HG02970 (cell line): ENCODE measurements around the gene BTBD9.

Experiments used
- ATAC-seq: cut with Tn5 transposase; IDR thresholded peaks from one replicate; pipeline ENCODE4 v1.9.1; 2021; ENCODE audit warnings: mild to moderate bottlenecking, moderate library complexity, moderate number of reproducible peaks; ENCODE audit not compliant: unreplicated experiment, low FRiP score

Gene BTBD9

DNA sequence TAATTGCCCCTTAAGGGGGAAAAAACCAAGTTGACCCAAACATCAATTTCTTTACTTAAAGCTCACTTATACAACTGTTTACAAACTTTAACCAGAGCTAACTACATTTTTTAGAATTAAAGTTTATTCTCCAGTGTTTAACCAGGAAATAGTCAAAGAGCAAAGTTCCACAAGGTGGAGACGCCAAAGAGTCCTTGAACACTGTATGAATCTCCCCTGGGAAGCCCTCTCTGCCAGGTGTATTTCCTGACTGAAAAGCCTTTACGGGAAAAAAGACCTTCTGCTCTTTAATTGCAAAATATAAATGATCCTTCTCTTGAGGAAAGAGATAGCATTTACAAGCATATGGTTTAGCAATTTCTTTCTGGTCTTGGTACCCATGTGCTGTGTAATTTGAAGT is 36.2 kb downstream of the BTBD9 start:
- ATAC-seq, result no peak

DNA sequence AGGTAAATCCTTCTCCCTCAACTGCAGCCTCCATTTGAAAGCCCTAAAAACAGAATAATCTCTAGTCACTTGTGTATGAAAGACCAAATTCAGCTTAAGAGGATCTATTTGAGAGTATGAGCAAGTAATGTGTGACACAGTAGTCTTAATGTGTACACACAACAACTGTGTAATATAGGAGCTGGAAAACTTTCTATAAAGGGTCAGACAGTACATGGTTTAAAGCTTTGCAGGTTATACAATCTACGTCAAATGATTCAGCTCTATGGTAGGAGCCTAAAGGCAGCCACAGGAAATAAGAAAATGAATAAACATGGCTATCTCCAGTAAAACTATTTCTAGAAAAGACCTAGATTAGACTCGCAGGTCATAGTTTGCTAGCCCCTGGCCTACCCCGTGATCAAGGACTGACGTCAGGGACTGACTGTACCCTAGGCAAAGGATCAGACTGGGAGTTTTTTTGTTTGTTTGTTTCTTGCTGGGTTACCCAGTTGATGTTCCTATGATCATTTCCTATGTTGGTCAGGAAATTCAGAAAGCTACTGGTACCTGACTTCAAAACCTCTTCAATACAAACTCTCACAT is 39.7 kb downstream of the BTBD9 start:
- ATAC-seq, result no peak

DNA sequence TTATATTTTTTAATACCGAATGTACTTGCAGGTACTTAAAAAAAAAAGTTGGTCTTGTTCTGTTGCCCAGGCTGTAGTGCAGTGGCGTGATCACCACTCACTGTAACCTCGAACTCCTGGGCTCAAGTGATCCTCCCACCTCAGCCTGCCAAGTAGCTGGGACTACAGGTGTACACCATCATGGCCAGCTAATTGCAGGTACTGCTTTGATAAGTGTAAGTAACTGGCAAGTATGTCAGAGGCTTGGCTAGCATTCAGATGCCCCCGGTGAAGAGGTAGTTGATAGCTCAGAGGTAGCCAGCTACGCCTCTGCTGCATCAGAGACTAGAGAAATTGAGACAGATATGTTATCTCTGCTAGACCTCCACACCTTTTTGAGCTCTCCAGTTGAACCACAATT is 40.5 kb downstream of the BTBD9 start:
- no peak for ATAC-seq

DNA sequence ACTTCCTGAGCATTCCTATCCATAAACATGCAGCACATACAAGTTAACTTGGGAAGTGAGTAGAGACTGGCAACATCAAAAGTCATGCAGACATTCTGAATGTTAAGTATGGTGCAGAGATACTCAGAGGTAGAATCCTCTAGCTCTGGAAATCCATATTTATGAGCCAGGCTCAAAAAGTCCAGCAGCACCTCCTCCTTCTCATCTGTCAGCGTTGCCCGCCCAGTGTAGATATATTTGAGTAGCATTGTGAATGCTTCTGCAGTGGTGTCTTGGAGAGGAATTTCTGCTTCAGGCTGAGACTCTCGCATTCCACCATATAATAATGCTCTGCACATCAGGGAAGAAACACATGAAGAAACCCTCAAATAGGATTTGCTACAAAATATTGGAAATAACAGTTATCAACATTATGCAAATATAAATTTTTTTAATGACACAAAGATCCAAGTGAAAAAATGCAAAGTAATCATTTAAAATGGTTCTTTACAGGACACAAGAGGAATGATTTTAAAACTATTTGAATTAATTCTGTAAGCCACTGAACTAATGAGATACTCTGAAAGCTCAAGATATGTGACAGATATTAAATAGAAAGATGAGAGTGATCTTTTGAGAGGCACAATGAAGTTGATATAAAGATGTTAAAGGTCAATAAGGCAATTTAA is 45.6 kb downstream of the BTBD9 start:
- ATAC-seq, result no peak

DNA sequence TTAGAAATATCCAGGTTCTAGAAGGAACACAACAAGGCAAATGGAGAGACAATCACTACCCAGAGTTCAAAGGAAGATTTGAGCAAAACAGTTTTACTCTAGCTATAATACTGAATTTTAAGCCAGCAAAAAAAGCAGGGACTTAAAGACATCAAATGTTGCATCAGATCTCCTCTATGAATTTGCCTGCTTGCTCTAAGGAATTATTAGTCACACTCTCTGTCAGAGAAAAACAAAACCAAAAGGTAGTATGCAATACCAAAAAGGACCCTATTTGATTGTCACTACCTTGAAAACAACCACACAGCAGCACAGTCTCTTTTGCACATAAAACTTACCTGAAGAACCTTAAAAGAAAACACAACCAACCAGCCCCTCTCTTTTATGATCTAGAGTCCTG is 46.3 kb downstream of the BTBD9 start:
- ATAC-seq, result no peak

DNA sequence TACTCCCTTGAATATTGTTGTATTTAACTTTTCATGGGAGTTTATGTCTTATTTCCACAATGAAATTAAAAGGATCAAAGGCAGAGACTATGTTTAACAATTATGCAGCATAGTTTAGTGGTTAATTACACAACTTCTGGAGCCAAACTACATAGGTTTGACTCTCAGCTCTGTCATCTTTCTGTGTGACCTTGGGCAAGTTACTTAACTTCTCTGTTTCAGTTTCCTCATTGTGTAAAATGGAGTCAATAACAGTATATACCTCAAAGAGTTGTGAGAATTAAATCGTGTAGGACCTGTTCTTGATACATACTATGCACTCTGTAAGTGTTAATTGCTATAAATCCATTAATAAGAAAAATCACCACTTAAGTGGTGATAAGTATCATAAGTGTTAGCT is 48.3 kb downstream of the BTBD9 start:
- no peak for ATAC-seq

DNA sequence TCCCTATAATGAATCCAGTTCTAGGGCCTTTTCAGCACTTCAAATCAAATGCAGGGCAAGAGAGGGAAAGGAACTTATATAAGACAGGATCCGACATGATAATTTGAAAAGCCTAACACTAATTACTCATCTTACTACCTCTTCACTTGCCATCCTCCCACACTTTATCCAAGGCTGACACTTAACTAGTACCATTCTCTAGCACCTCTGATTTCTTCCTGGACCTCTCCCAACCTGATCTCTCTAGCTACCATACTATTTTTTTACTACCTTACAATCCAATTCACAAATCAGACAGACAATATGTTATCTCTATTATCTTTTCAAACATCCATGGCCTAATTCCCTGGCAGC is 50.4 kb downstream of the BTBD9 start:
- ATAC-seq, result no peak

DNA sequence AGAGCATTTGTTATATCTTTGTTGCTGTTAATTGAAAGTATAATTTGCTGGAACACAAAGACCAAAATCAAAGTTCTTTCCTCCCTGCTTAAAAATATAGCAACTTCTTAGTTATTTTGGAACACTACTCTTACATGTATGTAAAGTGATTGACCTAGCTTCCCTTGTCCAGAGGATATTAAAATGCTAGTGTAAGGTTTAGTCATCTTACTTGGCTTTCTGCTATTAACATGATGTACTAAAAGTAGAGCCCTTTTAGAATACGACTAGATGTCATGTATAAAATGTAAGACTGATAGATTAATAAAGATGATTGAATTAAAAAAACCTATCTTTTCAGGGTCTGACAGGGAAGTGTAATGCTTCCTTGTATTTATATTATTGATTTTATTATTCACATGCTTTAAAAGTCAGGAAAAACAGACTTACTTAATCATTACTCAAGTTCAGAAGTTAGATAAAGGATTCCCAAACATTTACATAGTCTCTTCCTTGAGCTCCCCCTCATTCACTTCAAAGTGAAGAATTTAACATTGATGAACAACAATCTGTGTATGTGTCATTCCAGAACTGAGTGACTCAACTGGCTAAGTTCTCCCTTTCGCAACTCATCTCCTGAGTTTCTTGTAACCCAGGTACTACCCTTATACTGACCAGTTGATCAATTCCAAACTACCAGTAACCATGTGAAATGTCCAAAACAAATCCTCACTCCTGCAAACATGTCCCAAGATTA is 50.9 kb downstream of the BTBD9 start:
- no peak for ATAC-seq

DNA sequence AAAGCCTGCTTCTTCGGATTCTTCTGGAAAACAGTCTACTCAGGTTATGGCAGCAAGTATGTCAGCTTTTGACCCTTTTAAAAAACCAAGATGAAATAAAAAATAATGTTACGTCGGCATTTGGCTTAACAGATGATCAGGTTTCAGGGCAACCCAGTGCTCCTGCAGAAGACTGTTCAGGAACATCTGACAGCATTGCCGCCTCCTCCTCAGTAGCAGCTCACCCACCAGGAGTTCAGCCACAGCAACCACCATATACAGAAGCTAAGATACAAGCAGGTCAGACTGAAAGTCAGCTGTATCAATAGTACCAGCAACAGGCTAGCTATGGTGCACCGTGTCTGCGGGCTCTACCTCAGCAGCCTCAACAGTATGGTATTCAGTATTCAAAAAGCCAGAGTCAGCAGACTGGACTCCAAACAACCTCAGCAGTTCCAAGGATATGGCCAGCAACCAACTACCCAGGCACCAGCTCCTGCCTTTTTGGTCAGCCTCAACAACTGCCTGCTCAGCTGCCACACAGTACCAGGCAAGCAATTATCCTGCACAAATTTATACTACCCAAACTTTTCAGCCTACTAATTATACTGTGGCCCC is 51.9 kb downstream of the BTBD9 start:
- no peak for ATAC-seq

DNA sequence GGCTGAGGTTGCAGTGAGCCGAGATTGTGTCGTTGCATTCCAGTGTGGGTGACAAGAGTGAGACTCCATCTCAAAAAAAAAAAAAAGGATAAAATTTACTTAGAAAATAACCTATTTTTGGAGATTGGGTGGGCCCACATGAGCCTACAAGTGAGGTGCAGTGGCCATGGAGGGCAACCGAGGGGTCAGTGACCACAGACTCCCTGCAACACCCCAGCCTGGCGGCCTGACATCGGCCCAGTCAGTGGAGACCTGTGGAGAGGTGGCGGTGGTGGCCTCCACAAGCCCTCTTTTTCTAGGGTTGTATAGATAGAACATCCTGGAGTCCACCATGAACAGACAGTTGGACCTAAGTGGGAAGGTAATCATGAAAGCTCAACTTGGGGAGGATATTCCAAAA is 52.7 kb downstream of the BTBD9 start:
- ATAC-seq, result no peak

DNA sequence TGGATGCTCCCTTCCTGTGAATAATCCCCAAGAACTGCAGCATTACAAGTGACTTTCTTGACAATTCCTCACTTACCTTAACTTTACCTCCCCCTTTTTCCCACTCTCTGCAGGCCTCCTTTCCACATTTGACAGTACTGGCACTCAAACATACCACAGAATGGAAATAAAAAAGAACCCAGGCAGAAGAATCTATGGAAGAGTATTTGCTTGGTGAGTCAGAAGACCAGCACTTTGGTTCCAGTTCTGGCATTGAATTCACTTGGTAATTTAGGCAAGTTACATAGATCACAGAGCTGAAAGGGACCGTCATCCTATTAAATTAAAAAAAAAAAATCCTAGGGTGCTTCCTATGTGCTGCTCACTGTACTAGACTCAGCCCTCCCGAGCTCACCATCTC is 55.0 kb downstream of the BTBD9 start:
- no peak for ATAC-seq

DNA sequence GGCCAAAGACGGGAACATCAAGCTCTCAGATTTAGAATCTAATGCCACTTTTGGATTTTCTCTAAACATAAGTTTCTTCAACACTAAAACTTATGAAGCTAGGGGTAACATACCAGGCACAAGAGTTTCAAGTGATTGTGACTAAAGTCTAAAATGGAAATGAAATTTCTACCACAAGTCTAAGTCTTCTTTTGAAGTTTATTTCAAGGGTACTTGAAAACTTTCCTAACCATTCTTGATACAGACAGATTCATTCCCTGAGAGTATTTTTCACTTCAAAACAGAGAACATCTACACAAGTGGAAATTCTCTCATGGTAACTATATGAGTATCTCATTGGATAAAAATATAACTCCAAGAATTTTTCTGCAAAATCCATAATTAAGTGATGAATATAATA is 56.2 kb downstream of the BTBD9 start:
- ATAC-seq, result no peak

DNA sequence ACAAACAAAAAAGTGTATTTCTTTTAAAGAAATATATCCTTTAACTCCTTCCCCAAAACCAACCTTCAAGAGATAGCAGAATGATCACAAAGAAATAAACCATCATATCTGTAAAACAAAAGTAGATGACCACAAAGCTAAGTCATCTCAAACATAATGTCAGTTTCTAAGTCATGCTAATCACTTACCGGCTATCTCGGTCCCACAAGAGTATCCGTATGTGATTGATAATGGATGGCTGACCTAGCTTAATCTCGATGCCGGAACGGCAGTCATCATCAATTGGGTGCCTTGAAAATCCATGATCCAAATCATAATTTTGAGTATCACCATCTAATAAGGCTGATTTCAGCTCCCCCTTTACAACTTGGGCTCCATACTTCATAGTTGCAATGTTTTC is 59.7 kb downstream of the BTBD9 start:
- no peak for ATAC-seq

DNA sequence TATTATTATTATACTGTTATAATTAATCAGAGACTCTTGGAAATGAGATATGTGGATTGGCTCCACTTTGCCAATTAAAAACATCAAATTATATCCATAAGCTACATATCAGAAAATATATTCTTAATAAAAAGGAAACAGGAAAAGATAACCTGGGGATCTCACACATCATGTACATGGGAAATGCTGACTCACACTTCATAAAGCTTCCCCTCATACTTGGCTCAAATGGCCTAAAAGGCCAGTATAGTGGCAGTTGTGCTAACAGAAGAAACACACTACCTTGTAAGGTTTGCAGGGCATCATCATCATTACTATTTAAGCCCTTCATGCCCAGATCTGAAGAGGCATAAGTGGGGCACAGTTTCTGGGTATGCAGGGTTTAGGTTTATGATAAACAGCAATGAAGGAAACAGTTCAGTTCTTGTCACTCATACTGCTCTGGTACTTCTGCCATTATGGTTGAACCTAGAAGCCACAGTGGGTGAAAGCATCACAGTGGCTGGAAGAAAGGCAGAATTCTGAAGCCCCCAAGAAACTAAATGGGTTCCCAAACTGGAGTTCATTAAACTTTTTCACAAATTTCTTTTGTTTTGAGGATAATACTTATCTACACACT is 60.6 kb downstream of the BTBD9 start:
- no peak for ATAC-seq

DNA sequence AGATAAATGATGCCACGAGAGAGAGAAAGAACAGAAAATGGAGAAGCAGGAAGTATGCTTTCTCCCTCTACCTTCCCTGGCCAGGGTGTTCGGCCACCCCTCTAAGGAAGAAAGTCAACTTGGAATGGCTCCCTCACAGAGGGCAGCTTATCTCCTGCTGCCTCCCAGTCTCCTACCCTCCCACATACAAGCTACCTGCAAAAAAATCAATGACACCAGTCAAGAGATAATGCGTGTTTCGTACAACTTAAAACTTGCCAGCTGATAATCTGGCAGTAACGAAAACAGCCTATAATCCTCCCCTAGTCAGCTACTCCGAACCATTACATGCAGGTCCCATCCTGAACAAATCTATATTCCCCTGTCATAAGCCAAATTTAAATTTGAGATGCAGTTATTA is 61.7 kb downstream of the BTBD9 start:
- no peak for ATAC-seq

DNA sequence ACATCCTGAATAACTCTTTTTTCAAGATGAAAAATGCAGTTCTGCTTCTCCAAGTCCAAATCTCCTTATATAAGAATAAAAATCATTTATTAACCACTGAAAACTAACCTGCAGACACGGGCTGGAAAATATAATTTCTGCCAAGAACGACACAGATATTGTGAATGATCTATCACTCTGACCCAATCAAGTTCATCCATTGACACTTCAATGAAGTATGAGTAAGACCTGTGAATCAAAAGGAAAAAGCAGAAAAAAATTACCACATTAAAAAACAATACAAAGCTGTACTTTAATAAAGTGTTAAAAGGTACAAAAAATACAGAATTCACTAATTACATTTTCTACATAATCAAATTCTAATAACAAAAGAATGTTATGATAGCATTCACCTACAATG is 62.2 kb downstream of the BTBD9 start:
- ATAC-seq, result no peak

DNA sequence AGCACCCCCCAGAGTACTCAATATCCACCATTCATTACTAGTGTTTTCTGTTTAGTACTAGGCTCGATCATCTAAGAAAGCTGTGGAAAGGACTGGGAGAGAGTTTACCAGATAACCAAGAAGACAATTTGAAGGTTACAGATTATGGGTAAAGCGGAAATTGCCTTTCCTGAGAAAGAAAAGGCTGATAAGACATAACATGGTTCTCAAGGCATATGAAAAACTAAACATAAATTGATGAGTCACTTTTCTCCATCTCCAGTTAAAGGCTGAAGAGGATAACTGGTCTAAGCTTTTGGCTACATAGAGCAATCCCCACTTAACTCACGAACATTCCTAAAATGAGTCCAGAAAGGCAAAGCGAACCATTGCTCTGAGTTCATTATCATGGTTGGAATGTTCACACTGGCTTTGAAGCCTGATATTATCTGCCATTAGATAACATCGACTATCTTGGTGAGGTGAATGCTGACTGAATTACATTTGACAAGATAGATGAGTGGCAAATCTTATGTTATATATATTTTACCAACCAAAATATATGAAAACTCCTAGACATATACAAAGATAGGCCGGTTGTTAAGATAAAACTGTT is 65.8 kb downstream of the BTBD9 start:
- ATAC-seq, result no peak

DNA sequence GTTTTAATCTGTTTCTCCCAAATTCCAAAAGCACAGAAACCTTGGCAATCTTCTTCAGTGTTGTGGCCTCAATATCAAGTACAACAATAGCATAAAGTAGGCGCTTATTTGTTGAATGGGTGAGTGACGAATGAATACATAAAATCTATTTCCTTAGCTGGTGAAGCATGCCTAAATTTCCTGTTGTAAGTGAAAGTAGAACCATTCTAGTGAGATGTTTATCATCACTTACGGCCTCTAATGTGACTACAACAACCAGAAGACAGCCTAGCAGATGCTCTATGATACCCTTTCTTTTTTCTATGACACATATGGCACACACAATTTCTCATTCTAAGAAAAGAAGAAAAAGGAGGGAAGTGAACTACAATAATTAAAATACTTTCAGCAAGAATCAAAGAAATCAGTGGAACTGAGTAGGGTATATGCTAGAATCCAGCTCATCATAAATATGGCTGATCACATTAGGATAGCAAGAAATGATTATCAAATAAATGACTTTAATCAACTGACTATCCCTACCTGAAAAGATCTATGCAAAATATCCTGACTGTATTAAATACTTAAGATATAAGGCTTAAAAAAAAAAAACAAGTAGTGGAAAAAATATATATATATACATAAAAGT is 67.4 kb downstream of the BTBD9 start:
- ATAC-seq, result no peak

DNA sequence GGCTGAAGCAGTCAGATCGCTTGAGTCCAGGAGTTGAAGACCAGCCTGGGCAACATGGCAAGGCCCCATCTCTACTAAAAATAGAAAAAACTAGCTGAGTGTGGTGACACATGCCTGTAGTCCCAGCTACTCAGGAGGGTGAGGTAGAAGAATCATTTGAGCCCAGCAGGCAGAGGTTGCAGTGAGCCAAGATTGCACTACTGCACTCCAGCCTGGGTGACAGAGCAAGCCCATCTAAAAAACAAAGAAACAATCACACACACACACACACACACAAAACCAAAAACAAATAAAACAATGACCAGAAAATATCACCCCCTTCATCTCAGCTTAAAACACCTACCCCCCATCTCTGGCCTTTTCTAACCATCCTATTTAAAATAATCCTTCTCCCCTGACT is 68.0 kb downstream of the BTBD9 start:
- no peak for ATAC-seq

DNA sequence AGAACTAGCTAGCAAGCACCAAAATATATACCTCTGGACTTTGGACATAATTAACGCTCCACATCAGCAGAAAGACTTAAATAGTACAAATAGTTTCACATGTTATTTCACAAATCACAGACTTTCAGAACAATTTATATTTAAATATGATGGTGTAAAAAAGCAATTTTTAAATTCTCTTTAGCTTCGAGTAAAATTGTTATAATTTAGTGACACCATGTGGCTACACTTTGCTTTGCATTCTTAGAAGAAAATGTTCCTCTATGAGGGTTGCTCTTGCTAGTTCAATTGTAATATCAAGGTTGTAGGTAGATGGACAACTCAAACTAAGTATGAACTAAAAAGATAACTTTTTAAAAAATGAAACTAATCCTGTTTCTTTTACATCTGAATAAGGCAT is 69.0 kb downstream of the BTBD9 start:
- no peak for ATAC-seq

DNA sequence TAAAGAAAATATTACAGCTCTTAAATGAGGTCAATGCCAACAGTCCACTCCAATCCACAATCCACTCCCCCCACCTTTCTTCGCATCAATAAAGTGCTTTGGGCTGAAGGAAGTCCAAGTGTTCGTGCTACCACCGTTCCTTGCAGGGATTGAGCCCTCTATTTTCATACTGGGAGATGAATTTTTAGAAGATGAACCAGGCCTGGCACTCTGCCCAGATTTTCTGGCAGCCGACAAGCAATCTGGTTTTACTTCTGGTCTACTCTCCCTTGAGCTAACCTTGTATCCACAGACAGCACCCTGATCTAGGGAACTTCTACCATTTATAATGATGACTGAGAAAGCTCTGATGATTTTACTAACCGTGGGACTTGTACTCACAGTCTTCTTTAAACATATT is 72.3 kb downstream of the BTBD9 start:
- ATAC-seq, result no peak
